SKM-1 (cell line): ENCODE measurements around the gene MRC2.

ENCODE experiments used
- DNase-seq: peaks from one replicate; lab custom pipeline; 2025; ENCODE audit not compliant: unreplicated experiment; lab: John Stamatoyannopoulos, UW

Gene MRC2

DNA sequence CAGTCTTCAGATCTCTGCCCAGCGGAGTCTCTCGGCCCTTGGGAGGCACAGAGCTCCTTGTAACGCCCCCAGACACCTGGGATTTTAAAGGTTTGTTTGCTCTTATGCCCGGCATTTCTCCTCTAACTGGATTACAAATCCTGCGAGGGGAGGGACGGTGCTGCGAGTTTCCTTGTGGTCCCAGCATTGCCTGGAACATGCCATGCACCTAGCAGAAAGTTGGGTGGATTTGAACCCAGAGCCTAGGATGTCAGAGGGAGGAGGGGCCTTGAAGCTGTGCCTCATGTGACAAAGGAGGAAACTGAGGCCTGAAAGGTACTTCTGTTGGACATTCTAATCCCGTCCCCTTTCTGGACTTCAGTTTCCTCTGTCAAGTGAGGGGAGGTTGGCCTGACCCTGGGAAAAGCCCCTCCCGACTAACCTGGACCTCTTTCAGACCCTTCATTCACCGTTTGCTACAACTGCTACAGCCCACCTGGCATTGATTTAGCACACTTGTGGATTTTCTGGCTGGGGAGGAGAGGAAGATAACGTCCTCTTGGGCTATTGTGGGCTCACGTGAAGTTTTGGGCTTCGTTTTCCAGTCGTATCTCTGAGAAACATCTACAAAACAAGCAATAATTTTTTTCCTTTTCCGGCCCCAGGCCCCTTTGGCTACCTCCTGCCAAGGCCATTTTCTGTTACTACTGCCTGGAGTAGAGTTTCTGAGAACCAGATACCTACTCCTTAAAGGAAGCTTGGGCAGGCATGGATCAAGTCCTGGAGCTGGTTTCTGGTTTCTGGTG lies 30.9 kb downstream of the MRC2 start:
- DNase-seq = no peak

DNA sequence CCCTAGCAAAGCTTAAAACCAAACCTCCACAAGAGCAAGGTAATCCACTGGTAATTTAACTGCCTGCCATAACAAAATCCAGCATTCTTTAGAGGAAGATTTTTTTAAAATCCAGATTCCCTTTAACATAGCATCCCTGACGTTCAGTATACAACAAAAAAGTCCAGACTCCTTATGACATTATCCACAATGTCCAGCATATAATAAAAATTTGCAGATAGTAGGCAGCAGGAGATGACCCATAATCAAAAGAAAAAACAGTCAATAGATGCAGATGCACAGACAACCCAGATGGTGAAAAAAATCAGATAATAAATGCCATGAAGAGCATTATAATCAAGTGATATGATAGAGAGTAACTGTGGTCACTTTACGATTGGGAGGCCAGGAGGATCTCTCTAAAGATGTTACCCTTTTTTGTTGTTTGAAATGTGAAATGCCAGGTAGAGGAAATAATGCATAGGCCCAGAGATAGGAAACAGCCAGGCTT lies 33.2 kb downstream of the MRC2 start:
- no peak for DNase-seq

DNA sequence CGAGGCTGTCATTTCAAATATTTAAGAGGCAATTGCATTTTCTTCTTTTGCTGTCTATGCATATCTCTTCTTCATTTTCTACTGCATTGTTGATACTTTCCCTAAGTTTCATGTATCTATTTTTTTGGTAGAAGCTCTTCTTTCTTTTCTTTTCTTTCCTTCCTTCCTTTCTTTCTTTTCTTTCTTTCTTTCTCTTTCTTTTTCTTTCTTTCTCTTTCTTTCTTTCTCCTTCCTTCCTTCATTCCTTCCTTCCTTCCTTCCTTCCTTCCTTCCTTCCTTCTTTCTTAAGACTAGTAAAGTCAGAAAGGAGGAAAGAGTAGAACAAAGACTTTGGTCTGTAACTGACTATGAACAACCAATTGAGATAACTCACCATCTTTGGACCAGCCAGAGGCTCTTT lies 33.9 kb downstream of the MRC2 start:
- no peak for DNase-seq

DNA sequence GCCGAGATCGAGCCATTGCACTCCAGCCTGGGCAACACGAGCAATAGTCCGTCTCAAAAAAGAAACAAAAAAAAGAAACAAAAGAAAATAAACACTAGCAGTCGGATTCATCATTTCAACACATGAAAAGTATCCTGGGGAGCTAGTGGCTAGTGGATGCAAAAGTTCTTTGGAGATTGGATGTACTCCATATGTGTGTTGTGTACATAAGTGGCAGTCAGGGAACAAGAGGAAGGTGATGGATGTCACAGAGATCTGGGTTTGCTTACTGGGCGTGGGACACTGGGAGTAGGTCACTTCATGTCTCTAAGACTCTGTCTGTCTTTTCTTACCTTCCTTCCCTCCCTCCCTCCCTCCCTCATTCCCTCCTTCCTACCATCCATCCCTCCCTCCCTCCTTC lies 35.4 kb downstream of the MRC2 start:
- DNase-seq = no peak

DNA sequence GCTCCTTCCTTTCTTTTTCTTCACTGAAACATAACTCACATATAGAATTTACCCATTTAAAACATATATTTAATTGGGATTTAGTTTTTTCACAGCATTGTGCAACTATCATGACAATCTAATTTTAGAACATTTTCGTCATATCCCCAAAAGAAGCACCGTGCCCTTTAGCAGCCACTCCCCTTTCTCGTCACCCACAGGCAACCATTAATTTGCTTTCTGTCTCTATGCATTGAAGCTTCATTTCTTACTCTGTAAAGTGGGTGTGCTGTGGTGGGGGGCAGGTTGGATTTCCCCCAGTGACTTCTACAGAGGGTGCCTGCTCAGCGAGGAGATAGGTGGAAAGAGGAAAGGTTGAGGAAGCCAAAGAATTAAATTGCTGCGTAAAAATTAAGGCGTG lies 35.8 kb downstream of the MRC2 start:
- DNase-seq = no peak

DNA sequence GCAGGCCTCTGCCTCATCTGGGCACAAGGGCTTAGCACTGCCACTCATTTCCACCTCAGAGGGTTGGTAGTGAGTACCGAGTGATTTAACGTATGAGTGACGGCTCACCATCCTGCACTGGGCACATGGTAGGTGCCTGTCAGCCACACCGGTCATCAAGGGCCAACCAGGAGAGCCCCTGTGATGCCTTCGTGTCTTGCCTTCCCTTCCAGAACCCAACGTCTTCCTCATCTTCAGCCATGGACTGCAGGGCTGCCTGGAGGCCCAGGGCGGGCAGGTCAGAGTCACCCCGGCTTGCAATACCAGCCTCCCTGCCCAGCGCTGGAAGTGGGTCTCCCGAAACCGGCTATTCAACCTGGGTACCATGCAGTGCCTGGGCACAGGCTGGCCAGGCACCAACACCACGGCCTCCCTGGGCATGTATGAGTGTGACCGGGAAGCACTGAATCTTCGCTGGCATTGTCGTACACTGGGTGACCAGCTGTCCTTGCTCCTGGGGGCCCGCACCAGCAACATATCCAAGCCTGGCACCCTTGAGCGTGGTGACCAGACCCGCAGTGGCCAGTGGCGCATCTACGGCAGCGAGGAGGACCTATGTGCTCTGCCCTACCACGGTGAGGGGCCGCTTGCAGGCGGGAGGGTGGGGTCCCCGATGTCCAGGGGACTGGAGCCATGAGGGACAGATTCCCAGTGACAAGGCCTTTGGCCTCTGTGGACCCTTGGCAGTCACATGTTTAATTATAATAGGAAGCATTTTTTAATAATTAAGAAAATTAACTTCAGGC lies 37.1 kb downstream of the MRC2 start:
- no peak for DNase-seq

DNA sequence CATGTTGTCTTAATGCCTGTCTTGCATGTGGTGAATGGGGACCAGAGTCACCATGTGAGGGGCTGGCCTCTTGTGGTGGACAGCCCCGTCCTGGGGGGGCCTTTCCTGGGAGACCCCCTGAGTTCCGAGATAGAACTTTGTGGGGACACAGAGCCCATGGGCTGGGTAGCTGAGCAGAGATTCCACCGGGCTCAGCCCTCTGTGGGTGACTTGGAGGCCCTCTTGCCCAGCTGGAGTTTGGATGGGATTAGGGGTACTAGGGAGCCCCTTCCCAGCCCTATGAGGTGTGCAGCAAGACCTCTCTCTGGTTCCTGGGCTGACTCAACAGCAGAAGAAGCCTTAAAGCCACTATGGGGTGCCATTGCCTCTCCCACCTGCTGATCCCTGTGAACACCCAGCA lies 38.1 kb downstream of the MRC2 start:
- DNase-seq = no peak

DNA sequence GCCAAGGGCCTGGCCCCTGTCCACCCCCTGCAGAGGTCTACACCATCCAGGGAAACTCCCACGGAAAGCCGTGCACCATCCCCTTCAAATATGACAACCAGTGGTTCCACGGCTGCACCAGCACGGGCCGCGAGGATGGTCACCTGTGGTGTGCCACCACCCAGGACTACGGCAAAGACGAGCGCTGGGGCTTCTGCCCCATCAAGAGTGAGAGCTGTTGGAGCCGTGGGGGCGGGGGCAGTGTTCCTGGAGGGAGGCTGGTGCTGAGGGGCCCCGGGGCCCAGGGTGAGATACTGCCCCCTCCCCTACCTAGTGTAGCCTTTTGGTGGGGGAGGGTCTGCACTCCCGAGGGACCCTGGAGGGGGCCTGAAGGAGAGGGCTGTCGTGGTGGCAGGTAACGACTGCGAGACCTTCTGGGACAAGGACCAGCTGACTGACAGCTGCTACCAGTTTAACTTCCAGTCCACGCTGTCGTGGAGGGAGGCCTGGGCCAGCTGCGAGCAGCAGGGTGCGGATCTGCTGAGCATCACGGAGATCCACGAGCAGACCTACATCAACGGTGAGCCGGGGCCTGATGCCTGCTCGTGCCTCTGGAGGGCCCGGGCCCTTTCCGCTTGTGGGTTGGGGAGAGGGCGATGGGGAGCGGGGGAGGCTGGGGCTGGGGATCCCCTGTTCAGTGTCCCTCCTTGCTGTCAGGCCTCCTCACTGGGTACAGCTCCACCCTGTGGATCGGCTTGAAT lies 38.8 kb downstream of the MRC2 start:
- no peak for DNase-seq

DNA sequence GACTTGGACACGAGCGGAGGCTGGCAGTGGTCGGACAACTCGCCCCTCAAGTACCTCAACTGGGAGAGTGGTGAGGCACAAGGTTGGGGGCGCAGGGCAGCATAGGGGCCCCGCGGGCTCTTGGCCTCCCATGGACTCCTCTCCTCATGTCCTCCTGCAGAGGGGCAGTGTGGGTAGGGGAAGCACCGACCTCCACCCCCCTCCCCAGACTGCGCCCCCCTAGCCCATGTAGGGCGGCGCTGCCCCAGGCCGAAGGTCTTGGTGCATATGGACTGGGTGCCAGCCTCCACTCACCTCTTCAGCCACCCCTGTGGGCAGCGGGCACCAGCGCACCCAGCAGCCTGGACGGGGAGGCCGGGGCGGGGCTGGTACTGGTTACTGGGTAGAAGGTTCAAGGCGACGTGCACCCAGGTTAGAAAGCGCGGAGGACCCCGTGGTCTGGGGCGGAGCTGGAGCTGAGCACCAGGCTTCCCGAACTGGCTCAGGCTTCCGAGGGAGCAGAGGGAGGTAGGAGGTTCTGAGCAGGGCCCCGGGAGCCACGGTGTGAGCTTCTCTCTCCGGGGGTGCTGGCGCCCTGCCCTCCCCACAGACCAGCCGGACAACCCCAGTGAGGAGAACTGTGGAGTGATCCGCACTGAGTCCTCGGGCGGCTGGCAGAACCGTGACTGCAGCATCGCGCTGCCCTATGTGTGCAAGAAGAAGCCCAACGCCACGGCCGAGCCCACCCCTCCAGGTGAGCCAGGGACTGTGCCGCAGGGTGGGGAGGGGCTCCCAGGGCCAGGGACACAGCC lies 39.5 kb downstream of the MRC2 start:
- no peak for DNase-seq

DNA sequence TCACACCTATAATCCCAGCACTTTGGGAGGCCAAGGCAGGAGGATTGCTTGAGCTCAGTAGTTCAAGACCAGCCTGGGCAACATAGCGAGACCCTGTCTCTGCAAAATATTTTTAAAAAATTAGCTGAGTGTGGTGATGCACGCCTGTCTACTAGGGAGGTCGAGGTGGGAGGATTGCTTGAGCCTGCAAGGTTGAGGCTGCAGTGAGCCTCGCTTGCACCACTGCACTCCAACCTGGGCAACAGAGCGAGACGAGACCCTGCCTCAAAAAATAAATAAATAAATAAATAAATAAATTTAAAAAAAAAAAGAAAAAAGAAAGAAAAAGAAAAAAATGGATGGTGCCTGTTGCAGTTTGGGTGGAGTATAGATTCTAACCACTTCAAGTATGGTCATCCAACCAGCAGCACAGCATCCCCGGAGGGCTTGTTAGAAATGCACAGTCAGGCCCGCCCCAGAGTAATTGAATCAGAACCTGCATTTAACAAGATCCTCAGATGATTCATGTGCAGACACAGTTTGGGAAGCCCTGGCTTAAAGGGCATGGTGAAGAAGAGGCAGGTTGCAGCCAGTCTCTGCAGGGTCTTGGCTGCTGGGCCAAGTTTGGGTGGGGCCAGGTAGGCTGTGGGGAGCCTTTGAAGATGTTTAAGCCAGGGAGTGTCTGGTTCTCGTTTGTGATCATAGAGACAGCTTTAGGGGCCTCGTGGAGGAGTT lies 40.8 kb downstream of the MRC2 start:
- no peak for DNase-seq

DNA sequence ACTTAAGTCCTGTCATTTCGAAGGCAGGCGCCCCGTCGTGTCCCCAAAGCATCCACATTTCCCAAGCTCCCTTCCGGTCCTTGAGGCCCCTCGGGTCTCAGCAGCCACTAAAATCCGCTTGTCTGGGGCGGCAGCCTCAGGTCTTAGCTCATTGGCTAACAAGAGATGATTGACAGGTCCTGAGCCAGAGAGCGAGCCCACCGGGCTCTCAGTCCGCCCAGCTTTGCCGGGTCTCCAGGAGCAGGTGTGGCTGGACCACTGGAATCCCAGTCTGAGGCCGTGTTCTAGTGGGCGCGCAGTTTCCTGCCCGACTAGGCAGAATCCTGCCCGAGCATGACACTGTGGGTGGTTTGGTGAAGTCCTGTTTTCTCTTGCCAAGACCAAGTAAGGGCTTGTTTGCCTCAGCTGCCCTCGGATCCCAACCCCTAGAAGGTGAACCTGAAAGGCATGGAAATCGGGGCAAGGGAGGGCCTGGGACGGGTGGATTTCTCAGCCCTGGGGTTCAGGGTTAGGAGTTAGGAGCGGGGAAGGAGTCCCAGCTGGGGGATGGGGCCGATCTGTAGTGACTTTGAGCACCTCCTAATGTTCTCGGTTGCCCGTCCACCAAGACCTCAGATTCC lies 42.8 kb downstream of the MRC2 start:
- no peak for DNase-seq

DNA sequence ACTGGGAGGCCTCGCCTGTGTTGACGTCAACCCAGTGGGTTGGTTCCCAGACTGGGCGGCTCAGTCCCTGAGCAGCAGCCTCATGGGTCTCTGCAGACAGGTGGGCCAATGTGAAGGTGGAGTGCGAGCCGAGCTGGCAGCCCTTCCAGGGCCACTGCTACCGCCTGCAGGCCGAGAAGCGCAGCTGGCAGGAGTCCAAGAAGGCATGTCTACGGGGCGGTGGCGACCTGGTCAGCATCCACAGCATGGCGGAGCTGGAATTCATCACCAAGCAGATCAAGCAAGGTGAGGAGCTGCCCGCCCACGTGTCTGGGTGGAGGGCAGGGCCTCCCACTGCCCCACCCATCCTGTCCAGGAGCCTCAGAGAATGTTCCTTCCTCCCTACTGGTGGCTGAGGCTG lies 44.1 kb downstream of the MRC2 start:
- DNase-seq = no peak

DNA sequence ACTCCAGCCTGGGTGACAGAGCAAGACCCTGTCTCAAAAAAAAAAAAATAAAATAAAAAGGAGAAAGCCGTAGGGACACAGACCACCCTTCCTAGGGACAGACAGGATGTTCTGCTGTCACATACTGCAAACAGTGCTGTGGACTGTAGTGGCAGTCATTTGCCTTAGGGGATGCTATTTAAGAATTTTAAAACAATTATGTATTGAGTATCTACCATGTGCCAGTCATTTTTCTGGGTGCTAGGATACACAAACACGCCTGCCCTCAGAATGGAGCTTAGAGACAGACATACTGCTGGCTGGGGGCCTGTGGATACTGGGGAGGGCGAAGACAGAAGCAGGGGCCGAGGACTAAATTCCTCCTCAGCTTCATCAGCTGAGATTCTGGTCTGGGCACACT lies 45.5 kb downstream of the MRC2 start:
- no peak for DNase-seq

DNA sequence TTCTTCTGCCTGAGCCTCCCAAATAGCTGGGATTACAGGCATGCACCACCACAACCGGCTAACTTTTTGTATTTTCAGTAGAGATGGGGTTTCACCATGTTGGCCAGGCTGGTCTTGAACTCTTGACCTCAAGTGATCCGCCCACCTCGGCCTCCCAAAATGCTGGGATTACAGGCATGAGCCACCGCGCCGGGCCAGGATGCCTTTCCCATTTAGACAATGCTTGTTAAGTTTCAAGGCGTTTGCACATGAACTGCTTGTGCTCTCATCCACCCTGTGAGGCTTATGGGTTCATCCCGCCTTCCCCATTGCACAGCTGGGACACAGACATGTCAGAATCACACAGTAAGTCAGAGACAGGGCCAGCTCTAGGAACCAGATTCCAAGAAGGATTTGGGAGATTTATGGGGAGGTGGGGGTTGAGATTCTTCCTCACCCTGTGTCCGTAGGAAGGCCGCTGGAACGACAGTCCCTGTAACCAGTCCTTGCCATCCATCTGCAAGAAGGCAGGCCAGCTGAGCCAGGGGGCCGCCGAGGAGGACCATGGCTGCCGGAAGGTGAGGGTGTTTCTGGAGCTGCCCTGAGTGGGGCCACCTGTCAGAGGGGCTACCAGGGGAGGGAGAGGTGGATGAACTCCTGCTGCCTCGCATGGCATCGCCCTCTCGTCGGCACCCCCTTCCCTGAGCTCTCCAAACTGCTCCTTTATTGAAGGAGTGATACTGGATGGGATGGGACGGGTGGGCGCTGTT lies 46.3 kb downstream of the MRC2 start:
- DNase-seq = no peak

DNA sequence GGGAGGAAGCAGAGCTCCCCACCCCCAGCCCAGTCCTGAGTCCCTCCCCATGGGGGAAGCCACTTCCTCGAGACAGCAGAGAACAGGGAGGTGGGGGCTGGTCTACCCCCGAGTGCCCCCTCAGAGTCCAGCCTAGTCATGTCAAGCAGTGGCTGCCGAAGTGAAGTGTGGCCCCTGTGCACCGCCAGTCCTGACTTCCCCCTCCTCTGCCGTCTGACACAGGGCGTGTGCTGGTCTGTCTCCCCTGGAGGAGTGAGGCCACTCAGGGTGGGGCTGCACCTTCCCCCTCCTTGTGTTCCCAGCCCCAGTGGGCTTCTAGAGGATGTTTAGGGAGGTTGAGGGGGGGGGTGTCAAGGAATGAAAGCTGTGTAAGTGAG lies 46.9 kb downstream of the MRC2 start:
- no peak for DNase-seq

DNA sequence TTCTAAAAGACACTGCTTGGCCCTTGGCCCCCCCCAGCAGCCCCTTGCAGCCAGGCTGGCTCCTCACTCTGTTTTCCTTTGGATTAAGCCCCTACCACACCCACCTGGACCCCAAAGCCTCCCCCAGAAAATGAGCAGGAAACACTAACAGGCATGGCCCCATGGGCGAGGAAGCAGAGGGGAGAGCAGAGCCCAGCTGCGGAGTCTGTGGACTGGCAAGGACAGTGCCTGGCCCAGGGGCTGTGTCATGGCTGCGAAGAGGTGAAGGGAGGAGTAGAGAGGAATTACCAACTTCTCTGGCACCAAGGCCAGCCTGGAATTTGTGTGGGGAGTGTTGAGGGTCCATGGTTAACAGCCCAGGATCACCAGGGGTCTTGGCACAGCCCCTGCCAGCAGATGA lies 47.4 kb downstream of the MRC2 start:
- DNase-seq = no peak

DNA sequence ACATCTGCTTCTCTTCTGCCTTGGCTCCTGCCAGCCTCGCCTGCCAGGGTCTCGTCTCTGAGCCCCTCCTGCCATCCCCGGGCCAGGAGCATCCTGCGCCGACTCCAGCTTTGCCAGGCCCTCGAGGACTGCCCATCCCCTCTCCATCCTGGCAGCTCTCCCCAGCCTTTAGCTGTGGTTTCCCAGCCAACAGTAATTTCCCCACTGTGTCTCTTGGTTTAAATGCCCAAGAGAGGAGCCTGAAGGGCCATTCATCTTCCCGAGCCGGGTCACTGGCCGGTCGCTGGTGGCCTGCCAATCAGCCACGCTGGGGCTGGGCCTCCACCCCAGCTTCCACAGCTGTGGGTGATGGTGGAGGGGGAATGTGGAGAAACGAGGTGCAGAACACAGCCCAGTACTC lies 47.8 kb downstream of the MRC2 start:
- no peak for DNase-seq

DNA sequence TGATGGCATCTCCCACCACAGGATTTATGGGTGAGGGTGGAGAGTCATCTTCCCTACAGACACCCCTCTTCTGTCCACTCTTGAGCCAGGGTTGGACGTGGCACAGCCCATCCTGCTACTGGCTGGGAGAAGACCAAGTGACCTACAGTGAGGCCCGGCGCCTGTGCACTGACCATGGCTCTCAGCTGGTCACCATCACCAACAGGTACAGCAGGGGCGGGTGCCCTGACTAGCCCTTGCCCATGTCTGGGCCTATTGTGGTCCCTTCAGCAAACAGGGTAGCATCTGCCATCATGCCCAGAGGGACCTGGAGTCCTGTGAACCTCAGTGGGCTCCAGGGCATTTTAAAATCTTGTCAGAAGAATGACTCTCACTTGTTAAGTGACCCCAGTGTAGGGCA lies 48.2 kb downstream of the MRC2 start:
- DNase-seq = no peak

DNA sequence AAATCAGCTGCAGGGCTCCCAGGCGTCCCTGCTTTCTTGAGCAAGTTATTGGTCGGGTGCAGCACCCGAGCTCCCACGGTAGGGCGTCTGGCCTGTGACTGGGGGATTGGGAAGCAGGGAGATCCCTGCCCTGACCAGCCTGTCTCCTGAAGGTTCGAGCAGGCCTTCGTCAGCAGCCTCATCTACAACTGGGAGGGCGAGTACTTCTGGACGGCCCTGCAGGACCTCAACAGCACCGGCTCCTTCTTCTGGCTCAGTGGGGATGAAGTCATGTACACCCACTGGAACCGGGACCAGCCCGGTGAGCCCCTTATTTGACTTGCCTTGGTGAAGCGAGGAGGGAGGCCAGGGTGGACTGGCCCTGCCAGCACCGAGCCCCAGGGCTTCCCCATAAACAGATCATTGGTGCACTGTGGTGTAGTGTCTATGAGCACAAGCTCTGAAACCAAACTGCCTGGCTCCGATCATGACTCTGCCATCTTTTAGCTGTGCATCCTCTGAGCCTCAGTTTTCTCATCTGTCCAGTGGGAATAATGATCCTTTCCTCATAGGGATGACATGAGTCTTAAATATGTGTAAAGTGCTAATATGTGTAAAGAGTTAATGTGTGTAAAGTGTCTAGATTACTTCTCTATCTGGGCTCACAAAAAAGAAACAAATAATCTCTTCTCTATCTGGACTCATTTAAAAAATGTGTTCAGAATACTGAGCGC lies 48.9 kb downstream of the MRC2 start:
- no peak for DNase-seq
